OCI-LY1 (cell line): ENCODE results near the gene B4GALT7.

Source experiments
- H2AFZ ChIP-seq: fragments of 200-600 bp; sonication (generic), shearing (Covaris generic); 2 replicates; pipeline ENCODE4 v1.6.0; 2014; ENCODE audit warnings: antibody characterized with exemption, mild to moderate bottlenecking, low read length
- H3F3A ChIP-seq: fragments of 200-600 bp; sonication (generic), shearing (Covaris generic); 2 replicates; pipeline ENCODE4 v1.6.0; 2014; ENCODE audit warnings: mild to moderate bottlenecking, antibody characterized with exemption, low read length, moderate library complexity; ENCODE audit not compliant: insufficient read depth
- H3K27ac ChIP-seq: fragments of 200-600 bp; sonication (generic); 2 replicates; pipeline ENCODE4 v1.5.1; 2014; ENCODE audit warnings: low read length, mixed run types, mild to moderate bottlenecking, low read depth; ENCODE audit not compliant: poor library complexity, severe bottlenecking
- H3K27me3 ChIP-seq: fragments of 200-600 bp; sonication (generic); 2 replicates; pipeline ENCODE4 v1.6.0; 2014; ENCODE audit warnings: antibody characterized with exemption, mild to moderate bottlenecking, low read length, moderate library complexity; ENCODE audit not compliant: insufficient read depth
- H3K36me3 ChIP-seq: fragments of 200-600 bp; sonication (generic); 2 replicates; pipeline ENCODE4 v1.6.1; 2014; ENCODE audit warnings: mild to moderate bottlenecking, antibody characterized with exemption, low read length, moderate library complexity, mixed read lengths; ENCODE audit not compliant: insufficient read depth
- H3K4me1 ChIP-seq: fragments of 200-600 bp; sonication (generic); 2 replicates; pipeline ENCODE4 v1.5.1; 2014; ENCODE audit warnings: mild to moderate bottlenecking, low read length, moderate library complexity; ENCODE audit not compliant: insufficient read depth, severe bottlenecking
- H3K4me2 ChIP-seq: fragments of 200-600 bp; sonication (generic), shearing (Covaris generic); 2 replicates; pipeline ENCODE4 v1.6.1; 2014; ENCODE audit warnings: low read length
- H3K4me3 ChIP-seq: fragments of 200-600 bp; sonication (generic); 2 replicates; pipeline ENCODE4 v1.5.1; 2014; ENCODE audit warnings: low read length, low read depth, mild to moderate bottlenecking, mixed read lengths; ENCODE audit not compliant: poor library complexity, severe bottlenecking
- H3K79me2 ChIP-seq: fragments of 200-600 bp; shearing (Covaris generic); 2 replicates; pipeline ENCODE4 v1.6.1; 2016; ENCODE audit warnings: mixed run types, low read length, mixed read lengths; ENCODE audit not compliant: insufficient read depth
- H3K9ac ChIP-seq: fragments of 200-600 bp; sonication (generic), shearing (Covaris generic); 2 replicates; pipeline ENCODE4 v1.6.1; 2014; ENCODE audit warnings: mild to moderate bottlenecking, low read length, mixed read lengths
- H3K9me2 ChIP-seq: fragments of 200-600 bp; sonication (generic), shearing (Covaris generic); 2 replicates; pipeline ENCODE4 v1.6.1; 2014; ENCODE audit warnings: low read depth, mild to moderate bottlenecking, low read length, mixed read lengths
- H3K9me3 ChIP-seq: fragments of 200-600 bp; shearing (Covaris generic); 2 replicates; pipeline ENCODE4 v1.6.1; 2014; ENCODE audit warnings: low read length, mixed read lengths
- H4K20me1 ChIP-seq: fragments of 200-600 bp; sonication (generic), shearing (Covaris generic); 2 replicates; pipeline ENCODE4 v1.6.0; 2016; ENCODE audit warnings: mild to moderate bottlenecking, low read length; ENCODE audit not compliant: insufficient read depth
- EZH2 ChIP-seq: fragments of 200-600 bp; sonication (generic), shearing (Covaris generic); IDR thresholded peaks from 2 replicates; pipeline ENCODE4 v1.8.0; 2017; ENCODE audit warnings: borderline replicate concordance, mixed run types, mild to moderate bottlenecking, antibody characterized with exemption, low read length, moderate library complexity, mixed read lengths
- TF ChIP-seq, protein P1 (sequence below): fragments of 200-600 bp; sonication (generic), shearing (Covaris generic); IDR thresholded peaks from 2 replicates; pipeline ENCODE4 v1.5.1; 2017; ENCODE audit warnings: mild to moderate bottlenecking, antibody characterized with exemption, low read length, moderate library complexity, mixed read lengths

Gene B4GALT7

DNA sequence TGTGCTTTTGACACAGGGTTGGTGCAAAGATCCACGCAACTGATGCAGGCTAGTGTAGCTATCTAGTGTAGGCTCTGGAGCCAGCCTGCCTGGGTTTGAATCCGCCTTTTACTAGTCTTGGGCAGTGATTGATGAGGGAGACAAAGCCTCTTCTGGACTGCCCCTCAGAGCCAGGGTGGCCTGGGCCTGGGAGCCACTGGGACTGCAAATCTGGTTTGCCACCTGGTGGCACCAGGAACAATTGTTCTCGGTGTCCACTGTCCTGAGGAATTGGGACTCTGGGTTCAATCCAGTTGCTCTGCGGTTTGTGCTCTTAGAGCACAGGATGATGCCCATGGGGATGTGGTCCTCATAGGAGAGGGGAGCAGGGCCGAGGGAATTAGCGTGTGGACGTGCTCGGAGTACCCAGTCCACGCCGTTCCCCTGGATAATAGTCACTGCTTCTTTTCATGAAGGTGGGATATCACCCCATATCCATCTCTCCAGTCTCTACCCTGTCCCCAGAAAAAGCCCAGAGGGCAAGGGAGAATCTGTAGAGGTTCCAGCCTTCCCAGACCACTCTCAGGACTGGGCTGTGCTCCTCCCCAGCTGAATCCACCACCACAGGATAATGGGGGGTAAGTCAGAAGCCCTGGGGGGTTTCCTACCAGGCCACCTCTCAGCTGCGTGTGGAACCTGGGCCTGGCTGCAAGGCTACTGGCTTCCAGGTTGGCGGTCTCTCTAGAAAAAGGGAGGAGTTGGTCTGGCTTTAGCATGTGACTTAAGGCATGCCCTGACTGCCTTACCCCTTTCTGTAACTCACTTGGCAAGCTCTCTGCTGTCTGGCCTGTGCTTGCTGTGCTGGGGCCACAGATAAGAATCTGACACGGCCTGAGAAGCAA, 1.9 kb downstream of the B4GALT7 start:
- no peak overlapping the region for H3K27ac ChIP-seq
- TF ChIP-seq, protein P1, sequence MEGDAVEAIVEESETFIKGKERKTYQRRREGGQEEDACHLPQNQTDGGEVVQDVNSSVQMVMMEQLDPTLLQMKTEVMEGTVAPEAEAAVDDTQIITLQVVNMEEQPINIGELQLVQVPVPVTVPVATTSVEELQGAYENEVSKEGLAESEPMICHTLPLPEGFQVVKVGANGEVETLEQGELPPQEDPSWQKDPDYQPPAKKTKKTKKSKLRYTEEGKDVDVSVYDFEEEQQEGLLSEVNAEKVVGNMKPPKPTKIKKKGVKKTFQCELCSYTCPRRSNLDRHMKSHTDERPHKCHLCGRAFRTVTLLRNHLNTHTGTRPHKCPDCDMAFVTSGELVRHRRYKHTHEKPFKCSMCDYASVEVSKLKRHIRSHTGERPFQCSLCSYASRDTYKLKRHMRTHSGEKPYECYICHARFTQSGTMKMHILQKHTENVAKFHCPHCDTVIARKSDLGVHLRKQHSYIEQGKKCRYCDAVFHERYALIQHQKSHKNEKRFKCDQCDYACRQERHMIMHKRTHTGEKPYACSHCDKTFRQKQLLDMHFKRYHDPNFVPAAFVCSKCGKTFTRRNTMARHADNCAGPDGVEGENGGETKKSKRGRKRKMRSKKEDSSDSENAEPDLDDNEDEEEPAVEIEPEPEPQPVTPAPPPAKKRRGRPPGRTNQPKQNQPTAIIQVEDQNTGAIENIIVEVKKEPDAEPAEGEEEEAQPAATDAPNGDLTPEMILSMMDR: no peak
- peaks cover 15% of the 10 kb centered on the region for H3K4me1 ChIP-seq
- H3K36me3 ChIP-seq: peaks cover 5% of the 10 kb centered on the region
- no peak overlapping the region for H3K4me3 ChIP-seq
- no peak overlapping the region for H2AFZ ChIP-seq
- no peaks in the 10 kb centered on the region for H3F3A ChIP-seq
- no peaks in the 10 kb centered on the region for H3K9me2 ChIP-seq
- no peak overlapping the region for H3K9ac ChIP-seq
- no peak overlapping the region; the same call in 1 of the 2 replicates for H3K4me2 ChIP-seq
- H4K20me1 ChIP-seq: no peaks in the 10 kb centered on the region
- no peaks in the 10 kb centered on the region for H3K27me3 ChIP-seq
- H3K79me2 ChIP-seq: no peaks in the 10 kb centered on the region
- H3K9me3 ChIP-seq: no peaks in the 10 kb centered on the region

DNA sequence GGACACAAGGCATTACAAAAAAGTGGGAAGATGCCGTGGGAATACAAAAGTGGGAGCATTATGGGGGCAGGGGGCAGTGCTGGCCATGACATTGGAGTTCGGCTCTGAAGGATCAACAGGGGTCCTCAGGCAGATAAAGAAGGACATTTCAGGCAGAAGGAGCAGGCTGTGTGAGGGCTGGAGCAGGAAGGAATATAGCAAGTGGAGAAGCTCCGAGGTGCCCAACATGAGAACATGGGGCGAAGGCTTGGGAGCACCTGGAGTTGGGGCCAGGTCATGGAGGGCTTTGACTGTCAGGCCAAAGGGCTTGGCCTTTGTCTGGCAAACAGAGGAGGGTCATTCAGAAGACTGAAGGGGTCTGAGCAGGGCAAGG, 2.5 kb downstream of the B4GALT7 start:
- no peak for TF ChIP-seq EZH2
- TF ChIP-seq, protein P1: no peak
- Histone ChIP-seq H2AFZ (no peak overlapping the region), H3K4me2 (no peak overlapping the region), H3K9me3 (no peaks in the 10 kb centered on the region), H3K9ac (no peak overlapping the region), H3F3A (no peaks in the 10 kb centered on the region), H3K27me3 (no peaks in the 10 kb centered on the region), H3K27ac (no peak overlapping the region), H3K4me1 (peaks cover 15% of the 10 kb centered on the region), H4K20me1 (no peaks in the 10 kb centered on the region), H3K79me2 (no peaks in the 10 kb centered on the region), H3K4me3 (no peak overlapping the region), H3K36me3 (0 out of 2 replicates have a peak, but pooled peaks cover 3% of the 10 kb centered on the region), H3K9me2 (no peaks in the 10 kb centered on the region)

DNA sequence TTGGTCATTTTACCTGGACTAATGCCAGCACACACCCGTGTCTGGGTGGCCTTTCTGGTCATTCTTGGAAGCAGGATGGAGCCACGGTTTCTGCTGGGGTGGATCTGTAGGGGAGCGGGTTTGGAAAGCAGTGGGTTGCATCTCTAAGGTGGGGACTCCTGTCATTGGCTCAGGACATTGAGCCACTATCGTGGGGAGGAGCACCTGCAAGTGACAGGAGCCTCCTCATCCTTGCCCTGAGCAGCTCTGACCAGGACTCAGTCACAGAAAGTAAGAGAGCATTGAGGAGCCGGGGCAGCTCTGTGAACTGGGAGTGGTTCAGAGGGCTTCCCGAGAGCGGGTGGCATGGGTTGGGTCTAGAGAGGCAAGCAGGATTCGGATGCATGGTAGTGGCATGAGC, 3.7 kb downstream of the B4GALT7 start:
- Histone ChIP-seq H2AFZ (no peak overlapping the region), H3K4me3 (no peak overlapping the region), H3K79me2 (no peaks in the 10 kb centered on the region), H3K9me2 (no peaks in the 10 kb centered on the region), H3F3A (no peaks in the 10 kb centered on the region), H3K36me3 (0 out of 2 replicates have a peak, but pooled peaks cover 3% of the 10 kb centered on the region), H3K4me2 (no peak overlapping the region), H4K20me1 (no peaks in the 10 kb centered on the region), H3K9ac (no peak overlapping the region), H3K4me1 (peaks cover 12% of the 10 kb centered on the region), H3K27me3 (no peaks in the 10 kb centered on the region), H3K9me3 (no peaks in the 10 kb centered on the region), H3K27ac (no peak overlapping the region)
- TF ChIP-seq, protein P1: no peak
- no peak for TF ChIP-seq EZH2
